HG03196 (cell line): ENCODE results near the gene STOM.

Experiments
- ATAC-seq: cut with Tn5 transposase; IDR thresholded peaks from one replicate; pipeline ENCODE4 v1.9.1; 2021; ENCODE audit not compliant: unreplicated experiment

STOM gene

DNA sequence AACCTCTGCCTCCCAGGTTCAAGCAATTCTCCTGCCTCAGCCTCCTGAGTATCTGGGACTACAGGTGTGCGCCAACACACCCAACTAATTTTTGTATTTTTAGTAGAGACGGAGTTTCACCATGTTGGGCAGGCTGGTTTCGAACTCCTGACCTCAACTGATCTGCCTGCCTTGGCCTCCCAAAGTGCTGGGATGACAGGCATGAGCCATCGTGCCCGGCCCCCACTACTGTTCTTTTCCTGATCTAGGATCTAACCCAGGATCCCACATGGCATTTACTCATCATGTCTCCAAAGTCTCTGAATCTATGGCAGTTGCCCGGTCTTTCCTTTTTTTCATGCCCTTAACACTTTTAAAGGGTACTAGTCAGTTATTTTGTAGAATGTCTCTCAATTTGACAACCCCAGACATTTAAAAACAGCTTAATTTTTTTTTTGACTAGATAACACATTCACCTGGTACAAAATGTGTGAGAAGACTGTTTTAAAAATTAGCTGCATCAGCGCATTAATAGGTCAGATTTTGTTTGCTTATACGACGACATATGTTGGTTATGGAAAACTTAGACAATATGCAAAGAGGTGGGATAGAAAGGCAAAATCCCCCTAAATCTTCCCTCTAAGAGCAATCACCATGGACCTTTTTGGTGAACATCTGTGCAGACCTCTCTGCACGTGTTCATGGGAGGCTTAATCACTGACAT is 46.5 kb downstream of the STOM start:
- no peak for ATAC-seq

GRCh38 chr9:121322737-121323448 is 47.2 kb downstream of the STOM start:
- ATAC-seq: no peak

GRCh38 chr9:121322037-121322736 is 47.9 kb downstream of the STOM start:
- ATAC-seq: no peak

- ATAC-seq: no peak
Observed at GRCh38 chr9:121321016-121321503, 49.0 kb downstream of the STOM start.

DNA sequence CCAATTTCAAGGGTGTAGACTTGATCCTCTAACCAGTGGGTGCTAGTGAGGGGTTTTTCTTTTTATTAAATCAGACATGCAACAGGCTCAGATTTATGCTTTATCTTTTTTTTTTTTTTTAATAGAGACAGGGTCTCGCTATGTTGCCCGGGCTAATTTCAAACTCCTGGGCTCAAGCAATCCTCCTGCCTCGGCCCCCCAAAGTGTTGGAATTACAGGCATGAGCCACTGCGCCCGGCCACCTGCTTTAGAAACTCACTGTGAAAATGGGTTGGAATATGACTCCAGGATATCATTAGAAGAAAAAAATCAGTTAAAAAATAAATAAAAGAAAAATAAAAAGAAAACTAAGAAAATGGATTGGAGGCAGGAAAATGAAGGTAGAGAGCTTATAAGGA is 50.7 kb downstream of the STOM start:
- ATAC-seq: no peak

DNA sequence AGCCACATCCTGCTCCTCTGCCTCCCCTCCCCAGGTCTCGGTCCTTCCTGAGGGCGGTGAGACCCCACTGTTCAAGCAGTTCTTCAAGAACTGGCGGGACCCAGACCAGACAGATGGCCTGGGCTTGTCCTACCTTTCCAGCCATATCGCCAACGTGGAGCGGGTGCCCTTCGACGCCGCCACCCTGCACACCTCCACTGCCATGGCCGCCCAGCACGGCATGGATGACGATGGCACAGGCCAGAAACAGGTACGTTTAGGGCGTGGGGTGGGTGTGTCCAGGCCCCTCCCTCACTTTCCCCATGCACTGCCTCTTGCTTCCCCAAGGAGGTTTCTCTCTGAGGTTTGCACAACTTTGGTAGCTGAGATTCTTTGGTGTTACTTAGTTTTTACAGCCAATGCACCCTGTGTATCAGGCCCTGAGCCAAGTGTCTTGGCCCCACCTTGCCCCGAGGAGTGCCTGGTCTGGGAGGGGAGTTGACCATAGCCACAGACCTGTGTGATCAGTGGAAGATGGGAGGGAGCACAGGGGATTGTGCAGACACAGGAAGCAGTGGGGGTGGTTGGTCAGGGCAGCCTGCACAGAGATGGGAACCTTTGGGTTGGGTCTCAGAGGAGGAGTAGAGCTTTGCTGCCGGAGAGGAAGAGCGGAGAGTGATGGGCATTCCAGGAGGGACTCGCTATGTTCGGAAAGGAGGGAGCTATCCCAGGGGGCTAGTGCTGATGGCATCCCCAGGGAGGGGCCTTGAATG is 51.2 kb downstream of the STOM start:
- no peak for ATAC-seq

- no peak for ATAC-seq
Observed at GRCh38 chr9:121317737-121318630, 52.1 kb downstream of the STOM start.

DNA sequence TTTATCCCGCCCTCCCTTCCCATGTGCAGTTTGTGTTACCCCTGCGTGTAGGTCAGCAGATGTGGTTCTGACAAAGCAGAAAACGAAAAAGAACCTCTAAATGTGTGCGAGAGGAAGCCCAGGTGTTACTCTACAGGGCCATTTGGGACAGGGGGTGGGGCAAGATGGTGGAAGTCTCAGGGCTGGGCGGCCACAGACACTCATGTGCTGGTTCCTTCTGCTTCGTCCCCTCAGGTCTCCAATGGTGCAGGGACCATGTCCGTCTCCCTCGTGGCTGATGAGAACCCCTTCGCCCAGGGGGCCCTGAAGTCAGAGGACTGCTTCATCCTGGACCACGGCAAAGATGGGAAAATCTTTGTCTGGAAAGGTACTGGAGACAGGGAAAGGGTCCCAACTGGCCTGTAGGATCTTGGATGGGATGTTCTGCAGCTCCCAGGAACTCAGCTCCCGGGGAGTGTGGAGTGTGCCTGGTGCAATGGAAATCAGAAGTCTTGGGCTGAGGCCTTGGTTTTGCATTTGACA is 53.1 kb downstream of the STOM start:
- ATAC-seq: no peak

GRCh38 chr9:121316378-121316777 is 53.7 kb downstream of the STOM start:
- no peak for ATAC-seq

GRCh38 chr9:121313458-121314152 is 56.4 kb downstream of the STOM start:
- no peak for ATAC-seq

DNA sequence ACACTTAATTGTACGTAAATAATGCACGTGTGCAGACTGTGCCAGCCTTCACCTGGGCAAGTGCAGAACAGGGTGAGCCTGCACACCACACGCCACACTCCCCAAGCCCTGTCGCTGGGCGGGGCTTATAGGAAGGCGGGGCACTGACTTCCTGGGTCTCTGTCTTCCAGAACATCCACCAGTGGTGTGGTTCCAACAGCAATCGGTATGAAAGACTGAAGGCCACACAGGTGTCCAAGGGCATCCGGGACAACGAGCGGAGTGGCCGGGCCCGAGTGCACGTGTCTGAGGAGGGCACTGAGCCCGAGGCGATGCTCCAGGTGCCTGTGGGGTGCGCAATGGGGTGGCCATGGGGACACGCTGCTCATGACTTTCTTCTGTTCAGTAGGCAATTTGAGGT is 57.9 kb downstream of the STOM start:
- no peak for ATAC-seq

- ATAC-seq: no peak
Observed at GRCh38 chr9:121310571-121310970, 59.5 kb downstream of the STOM start.

- no peak for ATAC-seq
Observed at GRCh38 chr9:121309833-121310425, 60.1 kb downstream of the STOM start.

GRCh38 chr9:121309171-121309570 is 60.9 kb downstream of the STOM start:
- ATAC-seq: no peak

DNA sequence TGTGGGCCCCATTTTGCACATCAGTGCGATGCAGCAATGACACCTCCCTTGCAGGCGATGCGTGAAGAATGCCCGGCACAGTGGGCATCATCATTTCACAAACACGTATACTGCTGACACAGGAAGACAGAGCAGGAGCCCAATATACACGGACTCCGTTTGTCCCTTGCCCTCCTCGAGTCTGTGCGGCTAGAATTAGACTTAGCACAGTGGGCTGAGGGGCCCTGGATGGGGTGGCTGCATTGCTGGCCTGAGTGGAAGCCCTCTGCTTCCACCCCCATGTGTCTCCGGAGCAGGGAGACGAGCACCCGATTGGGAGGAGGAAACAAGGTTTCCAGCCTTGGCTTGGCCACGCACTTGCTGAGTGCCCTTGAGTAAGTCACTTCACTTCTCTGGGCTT is 61.3 kb downstream of the STOM start:
- no peak for ATAC-seq

DNA sequence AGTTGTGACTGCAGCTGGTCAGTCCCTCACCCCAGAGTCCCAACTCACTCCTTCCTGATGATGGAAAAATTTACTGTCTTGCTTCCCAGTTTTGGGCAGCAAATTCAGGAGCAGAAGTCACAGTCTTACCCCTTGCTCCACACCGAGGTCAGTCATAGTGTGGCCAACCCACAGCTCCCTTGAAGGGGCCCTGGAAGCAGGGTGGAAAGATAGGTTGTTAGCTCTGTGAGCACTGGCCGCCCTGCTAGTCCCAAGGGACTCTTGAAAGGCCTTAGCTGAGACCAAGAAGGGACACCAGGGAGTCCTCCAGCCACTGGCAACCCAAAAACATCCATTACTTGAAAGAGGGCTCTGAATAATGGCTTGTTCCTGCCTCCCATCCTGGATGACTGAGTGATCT is 62.1 kb downstream of the STOM start:
- no peak for ATAC-seq

- no peak for ATAC-seq
Observed at GRCh38 chr9:121305269-121305994, 64.6 kb downstream of the STOM start.

- no peak for ATAC-seq
Observed at GRCh38 chr9:121304707-121305106, 65.3 kb downstream of the STOM start.
